Measurements from ENCODE around the gene PNKP.

Gene PNKP

DNA sequence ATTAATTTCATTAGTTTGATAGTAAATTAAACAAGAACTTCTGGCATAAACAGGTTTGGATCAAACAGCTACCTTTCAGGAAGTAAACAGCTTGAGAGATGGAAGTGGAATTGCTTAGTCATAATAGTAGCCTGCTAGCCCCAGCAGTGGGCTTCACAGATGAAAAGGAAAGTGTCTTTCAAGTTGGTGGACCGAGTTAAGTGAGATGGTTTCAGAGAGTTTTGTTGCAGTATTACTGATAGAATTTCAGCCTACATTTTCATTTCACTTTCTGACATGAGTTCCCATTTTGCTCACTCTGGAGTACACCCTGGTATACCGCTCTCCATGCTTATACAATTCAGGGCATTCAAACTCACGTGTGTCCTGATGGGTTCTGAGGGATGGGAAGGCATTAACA, 18.4 kb downstream of the PNKP start:
- H3K4me3 ChIP-seq (ENCODE audit: low read depth, low read length) = no peak overlapping the region
- H3K36me3 ChIP-seq (ENCODE audit: control insufficient read depth, insufficient read depth, low read length) = peaks cover 5% of the 10 kb centered on the region; the same call in 1 of the 2 replicates
- no peak overlapping the region for H3K9ac ChIP-seq (ENCODE audit: low read length)
- no peaks in the 10 kb centered on the region; the same call in 1 of the 2 replicates for H3K9me3 ChIP-seq (ENCODE audit: control insufficient read depth, insufficient read depth, low read depth, low read length)
- H3K4me1 ChIP-seq (ENCODE audit: control insufficient read depth, insufficient read depth, low read length) = peaks cover 12% of the 10 kb centered on the region; the same call in 1 of the 2 replicates
- no peaks in the 10 kb centered on the region for H3K27me3 ChIP-seq (ENCODE audit: control insufficient read depth, insufficient read depth, low read length)
- no peak overlapping the region for H3K27ac ChIP-seq (ENCODE audit: low read depth, low read length)

DNA sequence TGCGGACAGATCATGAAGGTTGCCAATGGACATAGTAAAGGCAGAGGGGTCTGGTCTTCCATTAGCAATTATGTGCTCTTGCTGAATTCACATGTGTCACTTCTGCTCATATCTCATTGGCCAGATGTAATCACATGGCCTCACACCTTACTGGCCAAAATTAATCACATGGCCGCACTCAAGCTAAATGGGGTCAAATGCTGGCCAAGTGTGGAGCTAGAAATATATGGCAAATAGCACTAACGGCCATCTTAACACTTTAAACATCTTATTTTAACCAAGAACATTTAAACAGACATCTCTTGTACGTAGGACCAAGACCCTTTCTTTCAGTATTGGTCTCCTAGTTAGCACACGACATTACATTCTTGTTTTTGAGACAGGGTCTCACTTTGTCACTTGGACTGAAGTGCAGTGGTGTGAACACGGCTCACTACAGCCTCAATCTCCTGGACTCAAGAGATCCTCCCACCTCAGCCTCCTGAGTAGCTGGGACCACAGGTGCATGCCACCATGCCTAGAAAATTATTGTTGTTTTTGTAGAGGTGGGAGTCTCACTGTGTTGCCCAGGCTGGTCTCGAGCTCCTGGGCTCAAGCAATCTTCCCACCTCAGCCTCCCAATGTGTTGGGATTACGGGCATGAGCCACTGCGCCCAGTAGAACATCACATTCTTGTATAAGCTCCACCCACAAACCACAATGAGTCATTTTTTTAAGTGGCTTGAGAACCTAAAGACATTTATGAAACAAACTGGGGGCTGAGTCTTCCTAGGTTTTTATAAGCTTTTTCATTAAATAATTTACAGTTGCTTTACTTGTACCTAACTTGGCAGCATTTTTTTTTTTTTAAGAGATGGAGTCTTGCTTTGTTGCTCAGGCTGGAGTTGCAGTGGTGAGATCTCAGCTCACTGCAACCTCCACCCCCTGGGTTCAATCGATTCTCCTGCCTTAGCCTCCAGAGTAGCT, 19.4 kb downstream of the PNKP start:
- Histone ChIP-seq H3K4me3 (ENCODE audit: low read depth, low read length) (no peak overlapping the region), H3K36me3 (ENCODE audit: control insufficient read depth, insufficient read depth, low read length) (peaks cover 5% of the 10 kb centered on the region; the same call in 1 of the 2 replicates), H3K9me3 (ENCODE audit: control insufficient read depth, insufficient read depth, low read depth, low read length) (no peaks in the 10 kb centered on the region; the same call in 1 of the 2 replicates), H3K9ac (ENCODE audit: low read length) (no peak overlapping the region), H3K27ac (ENCODE audit: low read depth, low read length) (no peak overlapping the region), H3K27me3 (ENCODE audit: control insufficient read depth, insufficient read depth, low read length) (no peaks in the 10 kb centered on the region), H3K4me1 (ENCODE audit: control insufficient read depth, insufficient read depth, low read length) (peaks cover 12% of the 10 kb centered on the region; the same call in 1 of the 2 replicates)

DNA sequence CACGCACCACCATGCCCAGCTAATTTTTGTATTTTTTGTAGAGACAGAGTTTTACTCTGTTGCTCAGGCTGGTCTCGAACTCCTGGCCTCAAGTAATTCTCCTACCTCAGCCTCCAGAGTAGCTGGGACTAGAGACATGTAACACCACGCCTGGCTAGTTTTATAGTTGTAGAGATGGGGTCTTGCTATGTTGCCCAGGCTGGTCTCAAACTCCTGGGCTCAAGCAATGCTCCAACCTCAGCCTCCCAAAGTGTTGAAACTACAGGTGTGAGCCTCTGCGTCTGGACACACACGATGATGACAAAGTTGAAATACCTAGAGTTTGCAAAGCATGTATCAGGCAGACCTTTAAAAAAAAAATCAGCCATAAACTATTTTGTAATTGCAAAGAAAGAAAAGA, 21.0 kb downstream of the PNKP start:
- Histone ChIP-seq H3K27ac (ENCODE audit: low read depth, low read length) (no peak overlapping the region), H3K4me1 (ENCODE audit: control insufficient read depth, insufficient read depth, low read length) (0 out of 2 replicates have a peak, but pooled peaks cover 3% of the 10 kb centered on the region), H3K4me3 (ENCODE audit: low read depth, low read length) (no peak overlapping the region), H3K27me3 (ENCODE audit: control insufficient read depth, insufficient read depth, low read length) (no peaks in the 10 kb centered on the region), H3K9ac (ENCODE audit: low read length) (no peak overlapping the region), H3K9me3 (ENCODE audit: control insufficient read depth, insufficient read depth, low read depth, low read length) (no peaks in the 10 kb centered on the region; the same call in 1 of the 2 replicates), H3K36me3 (ENCODE audit: control insufficient read depth, insufficient read depth, low read length) (peaks cover 5% of the 10 kb centered on the region; the same call in 1 of the 2 replicates)

DNA sequence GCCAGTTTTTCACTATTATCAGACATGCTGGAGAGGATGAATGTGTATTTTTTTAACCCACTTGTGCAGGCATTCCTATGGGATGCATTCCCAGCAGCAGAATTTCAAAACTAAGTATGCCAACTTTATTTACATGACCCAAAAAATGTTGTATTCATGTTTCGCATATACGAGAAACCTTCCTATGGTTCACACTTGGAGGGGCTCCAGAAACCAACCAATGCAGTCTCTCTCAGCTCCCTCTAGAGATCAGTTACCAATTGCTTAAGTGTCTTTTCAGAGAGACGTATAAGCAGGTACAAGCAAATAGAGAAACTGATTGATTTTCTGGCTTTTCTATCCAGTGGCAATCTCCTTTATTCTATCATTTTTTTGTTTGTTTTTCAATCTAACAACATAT, 22.0 kb downstream of the PNKP start:
- Histone ChIP-seq H3K9me3 (ENCODE audit: control insufficient read depth, insufficient read depth, low read depth, low read length) (no peaks in the 10 kb centered on the region; the same call in 1 of the 2 replicates), H3K4me1 (ENCODE audit: control insufficient read depth, insufficient read depth, low read length) (0 out of 2 replicates have a peak, but pooled peaks cover 3% of the 10 kb centered on the region), H3K27me3 (ENCODE audit: control insufficient read depth, insufficient read depth, low read length) (no peaks in the 10 kb centered on the region), H3K36me3 (ENCODE audit: control insufficient read depth, insufficient read depth, low read length) (peaks cover 12% of the 10 kb centered on the region; the same call in 1 of the 2 replicates), H3K9ac (ENCODE audit: low read length) (no peak overlapping the region), H3K4me3 (ENCODE audit: low read depth, low read length) (no peak overlapping the region), H3K27ac (ENCODE audit: low read depth, low read length) (no peak overlapping the region)

DNA sequence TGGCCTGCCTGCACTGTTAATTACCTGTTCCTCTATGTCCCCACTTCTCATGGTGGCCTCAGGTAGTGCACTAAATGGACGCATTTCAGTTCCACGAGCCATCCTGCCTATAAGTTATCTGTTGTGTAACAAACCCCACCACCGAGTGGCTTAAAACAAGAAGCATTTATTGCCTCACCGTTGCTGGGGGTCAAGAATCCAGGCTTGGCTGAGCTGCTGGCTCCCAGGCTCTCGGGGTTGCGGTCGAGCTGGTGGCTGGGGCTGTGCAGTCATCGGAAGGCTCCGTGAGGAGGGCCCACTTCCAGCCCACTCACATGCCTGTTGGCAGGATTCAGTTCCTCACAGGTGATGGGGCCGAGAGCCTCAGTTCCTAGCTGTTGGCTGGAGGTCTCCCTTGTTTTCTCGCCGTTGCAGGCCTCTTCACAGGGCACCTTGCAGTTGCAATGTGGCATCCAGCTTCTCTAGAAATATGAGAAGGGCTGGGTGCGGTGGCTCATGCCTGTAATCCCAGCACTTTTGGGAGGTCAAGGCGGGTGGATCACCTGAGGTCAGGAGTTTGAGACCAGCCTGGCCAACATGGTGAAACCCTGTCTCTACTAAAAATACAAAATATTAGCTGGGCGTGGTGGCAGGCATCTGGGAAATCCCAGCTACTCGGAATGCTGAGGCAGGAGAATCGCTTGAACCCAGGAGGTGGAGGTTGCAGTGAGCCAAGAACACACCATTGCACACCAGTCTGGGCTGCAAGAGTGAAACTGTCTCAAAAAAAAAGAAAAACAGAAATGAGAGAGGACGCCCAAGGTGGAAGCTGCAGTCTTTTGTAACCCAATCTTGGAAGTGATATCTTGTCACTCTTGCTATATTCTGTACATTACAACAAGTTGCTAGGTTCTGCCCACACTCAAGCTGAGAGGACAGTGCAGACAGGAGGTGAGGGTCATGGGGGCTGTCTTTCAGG, 23.0 kb downstream of the PNKP start:
- Histone ChIP-seq H3K27me3 (ENCODE audit: control insufficient read depth, insufficient read depth, low read length) (no peaks in the 10 kb centered on the region), H3K9ac (ENCODE audit: low read length) (no peak overlapping the region), H3K4me1 (ENCODE audit: control insufficient read depth, insufficient read depth, low read length) (no peaks in the 10 kb centered on the region), H3K4me3 (ENCODE audit: low read depth, low read length) (no peak overlapping the region), H3K27ac (ENCODE audit: low read depth, low read length) (no peak overlapping the region), H3K36me3 (ENCODE audit: control insufficient read depth, insufficient read depth, low read length) (peaks cover 19% of the 10 kb centered on the region), H3K9me3 (ENCODE audit: control insufficient read depth, insufficient read depth, low read depth, low read length) (no peaks in the 10 kb centered on the region; the same call in 1 of the 2 replicates)

DNA sequence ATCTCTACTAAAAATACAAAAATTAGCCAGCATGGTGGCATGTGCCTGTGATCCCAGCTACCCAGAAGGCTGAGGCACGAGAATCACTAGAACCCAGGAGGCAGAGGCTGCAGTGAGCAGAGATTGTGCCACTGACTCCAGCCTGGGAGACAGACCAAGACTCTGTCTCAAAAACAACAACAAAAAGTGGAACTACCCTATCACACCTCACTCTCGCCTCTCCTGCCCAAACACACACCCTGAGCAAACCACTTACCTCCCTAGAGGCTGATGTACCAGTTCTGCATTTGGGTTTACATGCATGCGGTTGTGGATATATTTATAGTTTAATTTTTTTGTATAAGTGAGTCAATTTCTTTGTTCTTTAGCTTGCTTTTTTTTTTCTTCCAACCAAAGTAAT, 24.1 kb downstream of the PNKP start:
- H3K36me3 ChIP-seq (ENCODE audit: control insufficient read depth, insufficient read depth, low read length) = peaks cover 27% of the 10 kb centered on the region
- H3K27me3 ChIP-seq (ENCODE audit: control insufficient read depth, insufficient read depth, low read length) = no peaks in the 10 kb centered on the region
- H3K9ac ChIP-seq (ENCODE audit: low read length) = no peak overlapping the region
- H3K4me3 ChIP-seq (ENCODE audit: low read depth, low read length) = no peak overlapping the region
- no peaks in the 10 kb centered on the region for H3K9me3 ChIP-seq (ENCODE audit: control insufficient read depth, insufficient read depth, low read depth, low read length)
- no peak overlapping the region for H3K27ac ChIP-seq (ENCODE audit: low read depth, low read length)
- no peaks in the 10 kb centered on the region for H3K4me1 ChIP-seq (ENCODE audit: control insufficient read depth, insufficient read depth, low read length)

DNA sequence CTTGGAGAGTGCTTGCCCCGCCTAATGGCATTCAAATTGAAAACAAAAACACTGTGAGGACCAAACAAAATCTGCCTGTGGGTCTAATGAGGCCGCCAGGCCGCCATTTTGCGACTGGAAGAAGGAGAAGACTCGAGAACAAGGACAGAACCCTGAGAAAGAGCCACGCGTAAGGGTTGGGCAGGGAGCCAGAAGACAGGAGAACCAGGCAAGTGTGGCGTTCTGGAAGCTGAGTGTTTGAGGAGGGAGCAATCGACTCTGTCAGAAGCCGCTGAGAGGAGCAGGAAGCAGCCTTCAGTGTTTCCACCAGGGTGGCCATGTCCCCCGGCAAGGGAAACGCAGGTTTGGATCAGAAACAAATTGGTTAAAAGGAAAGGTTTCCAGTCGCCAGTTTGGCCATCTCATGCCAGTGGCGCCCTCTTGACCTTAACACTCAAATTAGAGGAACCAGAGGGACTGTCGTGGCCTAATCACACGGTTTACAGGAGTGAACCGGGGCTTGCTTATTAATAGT, 26.6 kb downstream of the PNKP start:
- Histone ChIP-seq H3K9me3 (ENCODE audit: control insufficient read depth, insufficient read depth, low read depth, low read length) (no peaks in the 10 kb centered on the region), H3K36me3 (ENCODE audit: control insufficient read depth, insufficient read depth, low read length) (peaks cover 49% of the 10 kb centered on the region), H3K9ac (ENCODE audit: low read length) (no peak overlapping the region), H3K4me1 (ENCODE audit: control insufficient read depth, insufficient read depth, low read length) (no peaks in the 10 kb centered on the region), H3K27ac (ENCODE audit: low read depth, low read length) (no peak overlapping the region), H3K4me3 (ENCODE audit: low read depth, low read length) (no peak overlapping the region), H3K27me3 (ENCODE audit: control insufficient read depth, insufficient read depth, low read length) (no peaks in the 10 kb centered on the region)

DNA sequence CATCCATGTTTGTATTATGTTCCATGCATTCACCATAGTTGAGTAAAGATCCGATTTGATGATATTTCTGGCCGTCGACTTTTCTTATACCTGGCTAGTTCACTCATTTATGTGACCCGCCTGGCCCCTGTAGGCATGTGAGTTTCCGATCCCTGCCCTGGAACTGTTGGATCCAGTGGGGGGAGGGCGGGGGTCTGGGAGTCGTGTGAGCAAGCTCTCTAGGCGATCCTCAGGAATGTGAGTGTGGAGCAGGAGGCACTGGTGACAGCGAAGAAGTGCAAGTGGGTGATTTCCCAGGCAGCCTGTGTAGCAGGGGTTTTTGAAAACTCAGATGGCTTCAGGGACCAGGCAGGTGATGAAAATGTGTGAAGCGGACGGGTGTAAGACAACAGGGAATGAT, 27.1 kb downstream of the PNKP start:
- Histone ChIP-seq H3K9me3 (ENCODE audit: control insufficient read depth, insufficient read depth, low read depth, low read length) (no peaks in the 10 kb centered on the region), H3K27me3 (ENCODE audit: control insufficient read depth, insufficient read depth, low read length) (no peaks in the 10 kb centered on the region), H3K4me3 (ENCODE audit: low read depth, low read length) (no peak overlapping the region), H3K9ac (ENCODE audit: low read length) (no peak overlapping the region), H3K27ac (ENCODE audit: low read depth, low read length) (no peak overlapping the region), H3K36me3 (ENCODE audit: control insufficient read depth, insufficient read depth, low read length) (peaks cover 54% of the 10 kb centered on the region), H3K4me1 (ENCODE audit: control insufficient read depth, insufficient read depth, low read length) (no peaks in the 10 kb centered on the region)

DNA sequence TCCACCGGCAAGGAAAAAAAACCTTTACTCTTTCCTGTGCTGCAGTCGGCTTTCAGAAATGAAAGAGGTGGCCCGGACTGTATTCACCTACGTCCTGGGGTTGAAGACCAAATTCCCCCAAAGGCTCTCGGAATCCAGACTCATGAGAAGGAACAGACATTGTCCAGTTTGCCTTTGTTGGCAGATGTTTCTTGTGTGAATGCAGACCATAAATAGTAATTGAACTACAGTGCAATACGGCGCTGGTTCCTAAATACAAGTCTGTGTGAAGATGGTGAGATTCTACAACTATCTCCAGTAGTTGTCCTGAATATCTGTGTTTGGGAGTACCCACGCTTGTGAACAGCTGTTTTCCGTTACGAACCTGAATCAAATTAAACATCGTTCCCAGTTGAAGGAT, 27.7 kb downstream of the PNKP start:
- Histone ChIP-seq H3K27me3 (ENCODE audit: control insufficient read depth, insufficient read depth, low read length) (no peaks in the 10 kb centered on the region), H3K4me1 (ENCODE audit: control insufficient read depth, insufficient read depth, low read length) (no peaks in the 10 kb centered on the region), H3K9me3 (ENCODE audit: control insufficient read depth, insufficient read depth, low read depth, low read length) (no peaks in the 10 kb centered on the region), H3K9ac (ENCODE audit: low read length) (no peak overlapping the region), H3K27ac (ENCODE audit: low read depth, low read length) (no peak overlapping the region), H3K36me3 (ENCODE audit: control insufficient read depth, insufficient read depth, low read length) (peaks cover 60% of the 10 kb centered on the region), H3K4me3 (ENCODE audit: low read depth, low read length) (no peak overlapping the region)

DNA sequence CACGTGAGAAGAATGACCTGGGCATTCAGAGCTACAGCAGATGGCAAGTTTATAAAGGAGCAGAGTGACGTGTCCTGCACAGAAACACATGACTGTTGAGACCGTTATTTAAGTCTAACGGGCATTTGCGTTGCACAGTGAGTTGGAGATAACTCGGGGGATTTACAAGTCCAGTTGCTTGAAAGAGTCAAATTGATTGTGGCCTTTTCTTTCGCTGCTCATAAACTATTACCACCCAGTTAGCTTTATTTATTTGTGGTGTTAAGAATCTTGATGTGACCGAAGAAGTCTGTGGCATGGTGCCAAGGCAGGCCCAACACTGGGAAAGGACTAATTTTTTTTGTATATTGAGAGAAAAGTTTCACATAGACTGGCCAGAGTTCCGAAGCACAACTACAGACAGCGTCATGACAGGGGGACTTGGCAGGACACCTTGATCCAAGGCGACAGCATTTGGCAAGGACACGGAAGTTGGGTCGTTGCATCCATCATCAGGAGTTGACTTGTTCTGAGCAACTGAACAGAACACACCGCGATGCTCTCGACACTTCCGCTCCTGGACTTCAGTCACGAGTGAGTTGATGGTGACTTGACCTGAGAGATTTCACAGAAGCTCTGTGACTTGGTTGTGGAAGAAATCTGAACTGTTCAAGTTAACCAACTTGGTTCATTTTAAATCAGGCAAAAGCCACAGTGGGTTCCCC, 28.3 kb downstream of the PNKP start:
- Histone ChIP-seq H3K4me3 (ENCODE audit: low read depth, low read length) (no peak overlapping the region), H3K27me3 (ENCODE audit: control insufficient read depth, insufficient read depth, low read length) (no peaks in the 10 kb centered on the region), H3K9me3 (ENCODE audit: control insufficient read depth, insufficient read depth, low read depth, low read length) (no peaks in the 10 kb centered on the region), H3K9ac (ENCODE audit: low read length) (no peak overlapping the region), H3K4me1 (ENCODE audit: control insufficient read depth, insufficient read depth, low read length) (no peaks in the 10 kb centered on the region), H3K27ac (ENCODE audit: low read depth, low read length) (no peak overlapping the region), H3K36me3 (ENCODE audit: control insufficient read depth, insufficient read depth, low read length) (peaks cover 67% of the 10 kb centered on the region)
